GM19372 (cell line): ENCODE results near the gene ZNF511.
"Not testable (repeated sequence)": the region's sequence is repeated elsewhere in the genome, so short reads cannot be mapped to it uniquely, and the experiment has no call there.

Experiments used
- ATAC-seq: cut with Tn5 transposase; IDR thresholded peaks from one replicate; pipeline ENCODE4 v1.9.1; 2021; ENCODE audit warnings: mild to moderate bottlenecking, low read depth, moderate library complexity; ENCODE audit not compliant: unreplicated experiment

ZNF511 gene

GRCh38 chr10:133312016-133312768, 3.5 kb downstream of the ZNF511 start:
- no peak for ATAC-seq

GRCh38 chr10:133312769-133313145, 4.0 kb downstream of the ZNF511 start:
- ATAC-seq = no peak

- no peak for ATAC-seq
Measured at GRCh38 chr10:133313192-133313591, 4.5 kb downstream of the ZNF511 start.

GRCh38 chr10:133314911-133315310, 6.2 kb downstream of the ZNF511 start:
- ATAC-seq = no peak

GRCh38 chr10:133315847-133316246, 7.1 kb downstream of the ZNF511 start:
- ATAC-seq = no peak

GRCh38 chr10:133316266-133316665, 7.6 kb downstream of the ZNF511 start:
- no peak for ATAC-seq

GRCh38 chr10:133316732-133317131, 8.0 kb downstream of the ZNF511 start:
- ATAC-seq = no peak

- peak; percentile 75 for ATAC-seq
Measured at GRCh38 chr10:133318494-133319127, 9.9 kb downstream of the ZNF511 start.

GRCh38 chr10:133320852-133321422, 12.2 kb downstream of the ZNF511 start:
- ATAC-seq = not testable (repeated sequence)

- not testable (repeated sequence) for ATAC-seq
Measured at GRCh38 chr10:133322064-133322709, 13.5 kb downstream of the ZNF511 start.

GRCh38 chr10:133324198-133324792, 15.6 kb downstream of the ZNF511 start:
- no peak for ATAC-seq

GRCh38 chr10:133324857-133325260, 16.1 kb downstream of the ZNF511 start:
- ATAC-seq = no peak

- no peak for ATAC-seq
Measured at GRCh38 chr10:133325440-133326222, 16.9 kb downstream of the ZNF511 start.

GRCh38 chr10:133326223-133326551, 17.5 kb downstream of the ZNF511 start:
- no peak for ATAC-seq

GRCh38 chr10:133326745-133327650, 18.3 kb downstream of the ZNF511 start:
- ATAC-seq = no peak

GRCh38 chr10:133327651-133328357, 19.1 kb downstream of the ZNF511 start:
- no peak for ATAC-seq

- ATAC-seq = no peak
Measured at GRCh38 chr10:133328358-133329343, 19.9 kb downstream of the ZNF511 start.
